Neuronal stem cell (in vitro differentiated cells): Measurements from ENCODE around the gene C16orf89. TPM values are rescaled to one million over a fixed set of nuclear protein-coding genes. Genes with fewer than 3 reads are reported as not detected.
"Not testable (repeated sequence)": the region's sequence is repeated elsewhere in the genome, so short reads cannot be mapped to it uniquely, and the experiment has no call there.

Experiments used
- DNase-seq: peaks from one replicate; pipeline ENCODE4 v3.0.0-alpha.2; 2013; ENCODE audit warnings: low spot score
- H2AFZ ChIP-seq: one replicate; pipeline ENCODE4 v1.6.1; 2013; ENCODE audit warnings: mild to moderate bottlenecking, low read length, inconsistent platforms
- H2AK5ac ChIP-seq: 2 replicates; pipeline ENCODE4 v1.6.1; 2013; ENCODE audit warnings: low read depth, mild to moderate bottlenecking, inconsistent platforms, low read length, moderate library complexity, mixed read lengths
- H2BK120ac ChIP-seq: 2 replicates; pipeline ENCODE4 v1.6.1; 2013; ENCODE audit warnings: low read depth, mild to moderate bottlenecking, inconsistent platforms, low read length, moderate library complexity, mixed read lengths
- H2BK12ac ChIP-seq: one replicate; pipeline ENCODE4 v1.6.1; 2013; ENCODE audit warnings: low read length, inconsistent platforms
- H2BK15ac ChIP-seq: 2 replicates; pipeline ENCODE4 v1.6.1; 2013; ENCODE audit warnings: mild to moderate bottlenecking, low read length, inconsistent platforms, mixed read lengths
- H2BK5ac ChIP-seq: one replicate; pipeline ENCODE4 v1.6.1; 2013; ENCODE audit warnings: inconsistent platforms, mild to moderate bottlenecking, low read length, moderate library complexity
- H3K14ac ChIP-seq: one replicate; pipeline ENCODE4 v1.6.1; 2013; ENCODE audit warnings: low read length, inconsistent platforms
- H3K18ac ChIP-seq: 2 replicates; pipeline ENCODE4 v1.6.1; 2013; ENCODE audit warnings: low read length, inconsistent platforms
- H3K23ac ChIP-seq: 2 replicates; pipeline ENCODE4 v1.6.1; 2013; ENCODE audit warnings: low read depth, mild to moderate bottlenecking, mixed read lengths, low read length, inconsistent platforms; ENCODE audit not compliant: poor library complexity
- H3K27ac ChIP-seq: replicated peaks from 3 replicates; pipeline ENCODE4 v1.5.1; 2013; ENCODE audit warnings: low read length, inconsistent platforms
- H3K27me3 ChIP-seq, 3 experiments: 2 replicates each; pipeline ENCODE4 v1.6.1; 2013; ENCODE audit warnings: low read length in 3 of 3, mild to moderate bottlenecking in 2 of 3, inconsistent platforms in 1 of 3, low read depth in 1 of 3, mixed read lengths in 1 of 3, moderate library complexity in 1 of 3; ENCODE audit not compliant: control insufficient read depth in 3 of 3, insufficient read depth in 3 of 3
- H3K36me3 ChIP-seq, 2 donors: replicated peaks in 1 of 2; 2 replicates each; pipeline ENCODE4 v1.6.1; 2013; ENCODE audit warnings: low read length in 2 of 2; ENCODE audit not compliant: control insufficient read depth in 2 of 2, insufficient read depth in 2 of 2
- H3K4ac ChIP-seq: 2 replicates; pipeline ENCODE4 v1.6.1; 2013; ENCODE audit warnings: inconsistent platforms, mild to moderate bottlenecking, low read length, moderate library complexity
- H3K4me1 ChIP-seq, 2 donors: 1 replicate in 1 of 2; 2 replicates in 1 of 2; pipeline ENCODE4 v1.6.1; 2013; ENCODE audit warnings: low read length in 2 of 2, low read depth in 1 of 2; ENCODE audit not compliant: control insufficient read depth in 2 of 2, insufficient read depth in 1 of 2
- H3K4me2 ChIP-seq: one replicate; pipeline ENCODE4 v1.6.1; 2013; ENCODE audit warnings: mild to moderate bottlenecking, low read length, inconsistent platforms; ENCODE audit not compliant: insufficient read depth, poor library complexity, severe bottlenecking
- H3K4me3 ChIP-seq, 2 donors: 2 replicates each; pipeline ENCODE4 v1.5.1; 2013; ENCODE audit warnings: low read length in 2 of 2, mild to moderate bottlenecking in 2 of 2, inconsistent platforms in 1 of 2, moderate library complexity in 1 of 2
- H3K79me1 ChIP-seq: one replicate; pipeline ENCODE4 v1.6.1; 2013; ENCODE audit warnings: low read depth, mild to moderate bottlenecking, inconsistent platforms, low read length, moderate library complexity
- H3K9ac ChIP-seq: one replicate; pipeline ENCODE4 v1.6.1; 2013; ENCODE audit warnings: mild to moderate bottlenecking, low read depth, low read length, inconsistent platforms; ENCODE audit not compliant: poor library complexity
- H3K9me3 ChIP-seq, 2 donors: replicated peaks in 1 of 2; 2 replicates each; pipeline versions ENCODE3 to v1.6.1; 2013; ENCODE audit warnings: low read length in 2 of 2, mild to moderate bottlenecking in 2 of 2, inconsistent platforms in 1 of 2, low read depth in 1 of 2, mixed read lengths in 1 of 2, moderate library complexity in 1 of 2; ENCODE audit not compliant: control insufficient read depth in 2 of 2, insufficient read depth in 1 of 2
- H4K8ac ChIP-seq: one replicate; pipeline ENCODE4 v1.6.1; 2013; ENCODE audit warnings: low read depth, mild to moderate bottlenecking, inconsistent platforms, low read length, moderate library complexity
- H4K91ac ChIP-seq: one replicate; pipeline ENCODE4 v1.6.1; 2013; ENCODE audit warnings: low read length, low read depth, mild to moderate bottlenecking, inconsistent platforms; ENCODE audit not compliant: poor library complexity
- WGBS, 2 donors: extraction: QIAGEN DNeasy Blood & Tissue Kit; methylation state at CpG; one replicate each; pipeline ENCODE4 v1.1.7; 2013; ENCODE audit warnings: missing lambda C conversion rate in 2 of 2, mixed read lengths in 1 of 2; ENCODE audit not compliant: insufficient read length in 2 of 2, insufficient replicate concordance in 1 of 2; ENCODE audit errors: extremely low coverage in 2 of 2; 5-methylcytosine and 5-hydroxymethylcytosine counted together
- polyA plus RNA-seq, 2 experiments: library from polyadenylated mRNA; stranded (reverse); fragments of 200-250 nt; gene quantifications; one replicate each; pipeline ENCODE4 v1.2.3, GENCODE V29; 2013

C16orf89 gene, protein sequence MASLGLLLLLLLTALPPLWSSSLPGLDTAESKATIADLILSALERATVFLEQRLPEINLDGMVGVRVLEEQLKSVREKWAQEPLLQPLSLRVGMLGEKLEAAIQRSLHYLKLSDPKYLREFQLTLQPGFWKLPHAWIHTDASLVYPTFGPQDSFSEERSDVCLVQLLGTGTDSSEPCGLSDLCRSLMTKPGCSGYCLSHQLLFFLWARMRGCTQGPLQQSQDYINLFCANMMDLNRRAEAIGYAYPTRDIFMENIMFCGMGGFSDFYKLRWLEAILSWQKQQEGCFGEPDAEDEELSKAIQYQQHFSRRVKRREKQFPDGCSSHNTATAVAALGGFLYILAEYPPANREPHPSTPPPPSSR
- 0.52 TPM for polyA plus RNA-seq (2013, experiment 1 of 2)
- 0.72 TPM for polyA plus RNA-seq (2013, experiment 2 of 2)

DNA sequence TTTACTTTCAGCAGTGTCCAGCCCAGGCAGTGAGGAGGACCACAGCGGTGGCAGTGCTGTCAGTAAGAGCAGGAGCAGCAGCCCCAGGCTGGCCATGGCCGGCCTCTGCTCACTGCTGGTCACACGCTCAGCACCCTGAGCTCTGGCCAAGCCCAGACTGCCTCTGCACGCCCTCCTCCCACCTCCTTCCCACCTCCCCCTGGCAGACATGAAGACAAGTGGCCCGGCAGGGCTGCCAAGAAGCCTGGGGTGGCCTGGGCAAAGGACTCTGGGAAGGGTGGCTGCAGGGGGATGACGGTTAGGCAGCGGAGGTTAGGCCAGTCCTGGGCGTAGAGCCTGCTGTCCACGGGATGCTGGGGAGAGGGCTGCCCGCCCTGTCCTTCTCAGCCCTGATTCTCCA lies at the start of gene C16orf89:
C16orf89 (minus strand) TSS at position 144 of the 400 bp plus-strand sequence; CDS start at position 96, 48 bp downstream.
- H3K27me3 ChIP-seq: peaks cover 0 to 29% (median 2%) of the 10 kb centered on the region in 3 experiments

DNA sequence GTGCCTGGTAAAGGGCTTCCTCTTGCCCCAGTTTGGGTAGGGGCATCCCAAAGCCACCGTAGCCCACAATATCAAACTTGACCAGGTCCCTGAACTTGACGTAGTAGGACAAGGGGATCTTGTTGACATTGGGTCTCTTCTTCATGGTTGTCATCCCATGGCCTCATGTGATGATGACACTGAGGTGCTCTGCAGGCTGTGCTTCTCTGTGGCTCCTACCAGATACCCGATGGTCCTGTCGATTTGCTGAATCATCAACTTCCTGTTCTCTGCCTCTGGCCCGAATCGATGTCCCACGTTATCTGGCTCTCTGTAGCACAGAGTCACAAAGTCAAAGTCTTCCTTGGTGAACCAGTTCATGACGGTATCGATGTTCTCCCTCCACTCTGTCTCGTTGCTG lies 45.2 kb upstream of the C16orf89 start:
- not testable (repeated sequence) for H3K79me1 ChIP-seq, H3K9ac ChIP-seq, H3K14ac ChIP-seq, H3K36me3 ChIP-seq, H3K4me3 ChIP-seq, H2BK120ac ChIP-seq, H2BK12ac ChIP-seq, H2AK5ac ChIP-seq, H2AFZ ChIP-seq, DNase-seq, H3K27me3 ChIP-seq, H3K4me2 ChIP-seq, H3K27ac ChIP-seq, H3K23ac ChIP-seq, H3K18ac ChIP-seq, H3K9me3 ChIP-seq, H3K4me1 ChIP-seq, H3K4ac ChIP-seq, H2BK5ac ChIP-seq, H4K8ac ChIP-seq, H2BK15ac ChIP-seq
- no CpG with 5 or more reads among the region's 10 CpGs for WGBS, 2 donors
- peak overlapping the region; percentile 85 for H4K91ac ChIP-seq

More for the DNA sequence above, at the start of gene C16orf89:
- no peak within 1 kb of the TSS for H2BK120ac ChIP-seq
- no peaks in the 10 kb centered on the region for H3K36me3 ChIP-seq
- H3K79me1 ChIP-seq: peaks cover 1% of the 10 kb centered on the region
- WGBS, 2 donors: no CpG with 5 or more reads among the region's 10 CpGs
- H3K14ac ChIP-seq: peak within 1 kb of the TSS; percentile 66
- no peak within 1 kb of the TSS for H3K27ac ChIP-seq
- no peak within 1 kb of the TSS for H3K4me2 ChIP-seq
- peak within 1 kb of the TSS; percentile 67 for H2BK15ac ChIP-seq
- peaks cover 0 to 3% of the 10 kb centered on the region in 2 donors for H3K4me1 ChIP-seq
- peak within 1 kb of the TSS; percentile 78 for H4K8ac ChIP-seq
- peak within 1 kb of the TSS; percentile 96 for H2BK12ac ChIP-seq
- H3K23ac ChIP-seq: peak within 1 kb of the TSS; percentile 90
- peak within 1 kb of the TSS; percentile 89 for H2AK5ac ChIP-seq
- no peak within 1 kb of the TSS for H3K4me3 ChIP-seq
- peak within 1 kb of the TSS; percentile 84 for H2AFZ ChIP-seq
- H3K9me3 ChIP-seq: no peaks in the 10 kb centered on the region
- H4K91ac ChIP-seq: no peak within 1 kb of the TSS
- H3K9ac ChIP-seq: peak within 1 kb of the TSS; percentile 76
- no peak within 1 kb of the TSS for H3K18ac ChIP-seq
- H2BK5ac ChIP-seq: peak within 1 kb of the TSS; percentile 58
- peak within 1 kb of the TSS; percentile 18 for H3K4ac ChIP-seq
- no peak for DNase-seq

DNA sequence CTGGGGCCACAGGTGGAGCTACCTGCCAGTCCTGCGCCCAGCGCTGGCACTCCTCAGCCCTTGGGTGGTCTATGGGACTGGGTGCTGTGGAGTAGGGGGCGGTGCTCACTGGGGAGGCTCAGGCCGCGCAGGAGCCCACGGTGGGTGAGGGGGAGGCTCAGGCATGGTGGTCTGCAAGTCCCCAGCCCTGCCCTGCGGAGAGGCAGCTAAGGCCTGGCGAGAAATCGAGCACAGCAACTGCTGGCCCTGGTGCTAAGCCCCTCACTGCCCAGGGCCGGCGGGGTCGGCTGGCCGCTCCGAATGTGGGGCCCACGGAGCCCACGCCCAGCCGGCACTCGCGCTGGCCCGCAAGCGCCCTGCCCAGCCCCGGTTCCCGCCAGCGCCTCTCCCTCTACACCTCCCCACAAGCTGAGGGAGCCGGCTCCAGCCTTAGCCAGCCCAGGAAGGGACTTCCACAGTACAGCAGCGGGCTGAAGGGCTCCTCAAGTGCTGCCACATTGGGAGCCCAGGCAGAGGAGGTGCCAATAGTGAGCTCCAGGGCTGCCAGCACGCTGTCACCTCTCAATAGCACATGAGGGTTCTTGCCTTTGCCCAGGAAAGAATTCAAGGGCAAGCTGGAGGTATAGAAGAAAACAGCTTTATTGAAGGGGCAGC lies 42.9 kb upstream of the C16orf89 start:
- Histone ChIP-seq H3K4me2 (no peak overlapping the region), H3K23ac (no peak overlapping the region), H2BK120ac (no peak overlapping the region), H3K4me1 (no peaks in the 10 kb centered on the region), H3K36me3 (no peaks in the 10 kb centered on the region), H3K4ac (no peak overlapping the region), H2AFZ (no peak overlapping the region), H2AK5ac (peak overlapping the region; percentile 70), H3K4me3 (no peak overlapping the region), H3K27me3 (no peaks in the 10 kb centered on the region), H4K8ac (no peak overlapping the region), H3K27ac (no peak overlapping the region), H3K79me1 (no peaks in the 10 kb centered on the region), H2BK5ac (no peak overlapping the region), H2BK15ac (no peak overlapping the region), H3K9me3 (no peaks in the 10 kb centered on the region), H3K18ac (peak overlapping the region; percentile 57), H4K91ac (no peak overlapping the region), H2BK12ac (no peak overlapping the region), H3K9ac (no peak overlapping the region), H3K14ac (peak overlapping the region; percentile 94)
- no CpG with 5 or more reads among the region's 27 CpGs for WGBS, 2 donors
- no peak for DNase-seq

DNA sequence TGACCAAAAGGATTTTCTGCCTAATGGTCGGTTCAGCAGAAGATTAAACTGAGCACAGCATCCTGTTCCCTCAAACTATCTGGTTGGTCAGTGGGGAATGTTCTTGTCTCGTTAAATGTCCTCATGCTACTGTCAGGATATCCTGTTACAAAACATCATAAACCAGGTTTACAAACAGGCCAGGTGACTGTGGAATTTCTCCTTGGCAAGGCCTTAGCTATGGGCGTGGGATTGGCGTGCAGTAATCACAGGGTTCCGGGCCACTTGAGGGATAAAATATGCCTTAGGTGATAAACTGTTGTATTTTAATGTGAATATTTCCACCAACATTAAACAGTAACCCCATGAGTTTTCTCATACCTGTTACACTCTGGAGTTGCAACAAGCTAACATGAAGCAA lies 39.3 kb upstream of the C16orf89 start:
- not testable (repeated sequence) for H3K4me2 ChIP-seq, H3K27me3 ChIP-seq

More for the DNA sequence above, 39.3 kb upstream of the C16orf89 start:
- no CpG with 5 or more reads among the region's 5 CpGs for WGBS, 2 donors
- H3K9ac ChIP-seq, DNase-seq, H2BK5ac ChIP-seq, H3K36me3 ChIP-seq, H3K14ac ChIP-seq, H2AFZ ChIP-seq, H3K18ac ChIP-seq, H2BK12ac ChIP-seq, H3K79me1 ChIP-seq, H3K4me1 ChIP-seq, H4K91ac ChIP-seq, H3K4me3 ChIP-seq, H2AK5ac ChIP-seq, H3K27ac ChIP-seq, H2BK120ac ChIP-seq, H3K23ac ChIP-seq, H3K9me3 ChIP-seq, H2BK15ac ChIP-seq, H4K8ac ChIP-seq, H3K4ac ChIP-seq: not testable (repeated sequence)
